Mesendoderm (in vitro differentiated cells): ENCODE measurements around the gene WASF2.

Experiments used
- DNase-seq: peaks from one replicate; pipeline ENCODE4 v3.0.0; 2013
- H2AK5ac ChIP-seq: 2 replicates; pipeline ENCODE4 v1.6.1; 2013; ENCODE audit warnings: low read length, inconsistent platforms
- H2BK120ac ChIP-seq: 2 replicates; pipeline ENCODE4 v1.6.1; 2013; ENCODE audit warnings: low read depth, mild to moderate bottlenecking, low read length, moderate library complexity, mixed read lengths
- H2BK15ac ChIP-seq: replicated peaks from 2 replicates; pipeline ENCODE4 v1.6.1; 2013; ENCODE audit warnings: low read depth, mild to moderate bottlenecking, moderate library complexity
- H2BK5ac ChIP-seq: 2 replicates; pipeline ENCODE4 v1.6.1; 2013; ENCODE audit warnings: low read length, inconsistent platforms
- H3K18ac ChIP-seq: 2 replicates; pipeline ENCODE4 v1.6.1; 2013; ENCODE audit warnings: mild to moderate bottlenecking, low read length, mixed read lengths
- H3K23ac ChIP-seq: one replicate; pipeline ENCODE4 v1.6.1; 2013; ENCODE audit warnings: low read length
- H3K27ac ChIP-seq: 2 replicates; pipeline ENCODE4 v1.5.1; 2013; ENCODE audit warnings: low read depth, mild to moderate bottlenecking, inconsistent platforms, low read length, moderate library complexity
- H3K27me3 ChIP-seq: 2 replicates; pipeline ENCODE4 v1.6.1; 2013; ENCODE audit warnings: low read length, control low read depth, mild to moderate bottlenecking, inconsistent platforms; ENCODE audit not compliant: insufficient read depth, poor library complexity
- H3K36me3 ChIP-seq: 2 replicates; pipeline ENCODE4 v1.6.1; 2013; ENCODE audit warnings: low read length, inconsistent platforms; ENCODE audit not compliant: control insufficient read depth, insufficient read depth
- H3K4ac ChIP-seq: one replicate; pipeline ENCODE4 v1.6.1; 2013; ENCODE audit warnings: low read depth, mild to moderate bottlenecking, low read length, moderate library complexity
- H3K4me1 ChIP-seq: 2 replicates; pipeline ENCODE4 v1.6.1; 2013; ENCODE audit warnings: low read depth, low read length, inconsistent platforms; ENCODE audit not compliant: control insufficient read depth
- H3K4me2 ChIP-seq: 2 replicates; pipeline ENCODE4 v1.6.1; 2013; ENCODE audit warnings: low read length
- H3K4me3 ChIP-seq: 2 replicates; pipeline ENCODE4 v1.5.1; 2013; ENCODE audit warnings: mild to moderate bottlenecking, low read length
- H3K56ac ChIP-seq: one replicate; pipeline ENCODE4 v1.6.1; 2013; ENCODE audit warnings: low read length
- H3K79me1 ChIP-seq: 2 replicates; pipeline ENCODE4 v1.6.1; 2013; ENCODE audit warnings: low read length, inconsistent platforms
- H3K79me2 ChIP-seq: 2 replicates; pipeline ENCODE4 v1.6.1; 2013; ENCODE audit warnings: mild to moderate bottlenecking, low read length; ENCODE audit not compliant: control insufficient read depth, insufficient read depth
- H3K9ac ChIP-seq: 2 replicates; pipeline ENCODE4 v1.6.1; 2013; ENCODE audit warnings: low read length, inconsistent platforms
- H4K5ac ChIP-seq: one replicate; pipeline ENCODE4 v1.6.1; 2013; ENCODE audit warnings: low read length
- H4K8ac ChIP-seq: one replicate; pipeline ENCODE4 v1.6.1; 2013; ENCODE audit warnings: low read depth, mild to moderate bottlenecking, control low read depth, low read length, moderate library complexity
- WGBS: extraction: QIAGEN DNeasy Blood & Tissue Kit; methylation state at CpG from one replicate; pipeline ENCODE4 v1.1.7; 2013; ENCODE audit warnings: low lambda C conversion rate, missing lambda C conversion rate; ENCODE audit not compliant: insufficient coverage; ENCODE audit errors: extremely low coverage; 5-methylcytosine and 5-hydroxymethylcytosine counted together

WASF2 gene

DNA sequence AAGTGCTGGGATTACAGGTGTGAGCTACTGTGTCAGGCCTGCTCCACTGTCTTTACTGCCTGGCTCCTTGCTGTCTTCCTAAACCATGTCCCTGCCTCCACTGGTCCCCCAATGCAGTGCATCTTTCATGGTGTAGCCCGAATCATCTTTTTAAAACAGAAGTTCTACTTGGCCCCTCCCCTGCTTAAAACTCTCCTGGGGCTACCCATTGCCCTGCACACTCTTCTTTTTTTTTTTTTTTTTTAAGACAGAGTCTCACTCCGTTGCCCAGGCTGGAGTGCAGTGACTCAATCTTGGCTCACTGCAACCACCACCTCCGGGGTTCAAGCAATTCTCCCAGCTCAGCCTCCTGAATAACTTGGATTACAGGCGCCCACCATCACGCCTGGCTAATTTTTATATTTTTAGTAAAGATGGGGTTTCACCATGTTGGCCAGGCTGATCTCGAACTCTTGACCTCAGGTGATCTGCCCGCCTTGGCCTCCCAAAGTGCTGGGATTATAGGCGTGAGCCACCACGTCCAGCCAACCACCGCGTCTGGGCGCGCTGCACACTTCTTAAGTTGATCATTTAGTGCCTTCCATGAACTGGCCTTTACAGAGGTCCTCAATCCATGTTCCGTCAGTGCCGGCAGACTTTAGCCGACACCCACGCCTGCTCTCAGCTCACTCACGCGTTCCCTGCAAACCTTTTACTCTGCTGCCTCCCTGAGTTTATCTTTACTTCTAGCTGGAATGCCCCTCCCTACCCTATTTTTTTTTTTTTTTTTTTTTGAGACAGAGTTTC, 117.8 kb downstream of the WASF2 start:
- no peak overlapping the region for H3K18ac ChIP-seq
- H3K27ac ChIP-seq: no peak overlapping the region
- H2AK5ac ChIP-seq: no peak overlapping the region
- no peaks in the 10 kb centered on the region for H3K36me3 ChIP-seq
- H4K5ac ChIP-seq: no peak overlapping the region
- no peaks in the 10 kb centered on the region for H3K4me1 ChIP-seq
- H4K8ac ChIP-seq: no peak overlapping the region
- H2BK15ac ChIP-seq: no peak overlapping the region
- H3K4ac ChIP-seq: no peak overlapping the region
- no peak overlapping the region for H3K23ac ChIP-seq
- DNase-seq: no peak
- no peak overlapping the region for H2BK120ac ChIP-seq
- H3K9ac ChIP-seq: no peak overlapping the region
- H3K56ac ChIP-seq: no peak overlapping the region
- no peak overlapping the region for H3K4me2 ChIP-seq
- H3K79me1 ChIP-seq: no peaks in the 10 kb centered on the region
- H3K79me2 ChIP-seq: no peaks in the 10 kb centered on the region
- no peak overlapping the region for H2BK5ac ChIP-seq
- WGBS: no CpG with 5 or more reads among the region's 19 CpGs
- no peak overlapping the region for H3K4me3 ChIP-seq
- H3K27me3 ChIP-seq: no peaks in the 10 kb centered on the region

DNA sequence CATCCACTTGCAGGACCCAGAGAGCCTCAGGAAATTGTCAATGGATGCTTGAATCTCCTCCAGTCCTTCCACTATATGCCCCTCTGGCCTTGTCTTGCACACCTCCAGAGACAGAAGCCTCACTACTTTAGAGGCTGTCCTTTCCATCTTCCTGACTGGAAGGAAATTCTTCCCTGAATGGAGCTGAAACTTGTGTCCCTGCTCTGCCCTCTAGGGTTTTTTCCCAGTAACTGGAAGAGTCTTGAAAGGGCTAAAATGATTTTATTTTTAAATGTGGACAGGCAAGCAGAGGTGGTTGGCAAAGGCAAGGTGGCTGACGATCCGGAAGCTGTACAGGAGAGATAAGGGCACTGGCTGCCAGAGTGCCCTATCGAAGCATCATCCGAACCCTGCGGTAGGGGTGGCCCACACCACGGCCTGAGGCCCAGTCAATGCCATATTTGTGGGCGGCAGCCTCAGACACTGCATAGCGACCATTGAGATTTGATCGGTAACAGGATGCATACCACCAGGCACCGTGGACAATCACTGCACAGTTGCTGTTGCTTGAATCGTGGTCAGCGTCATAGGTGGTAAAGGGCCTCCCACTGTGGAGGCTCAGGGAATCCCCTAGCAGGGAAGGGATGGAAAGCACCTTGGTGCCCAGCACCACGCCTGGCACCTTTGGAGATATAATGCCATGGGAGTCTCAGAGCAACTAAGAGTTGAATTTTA, 120.9 kb downstream of the WASF2 start:
- Histone ChIP-seq H3K4me3 (no peak overlapping the region), H3K27me3 (no peaks in the 10 kb centered on the region), H4K5ac (no peak overlapping the region), H3K56ac (no peak overlapping the region), H3K79me1 (no peaks in the 10 kb centered on the region), H4K8ac (no peak overlapping the region), H2BK5ac (no peak overlapping the region), H3K18ac (no peak overlapping the region), H2BK15ac (no peak overlapping the region), H3K36me3 (no peaks in the 10 kb centered on the region), H3K79me2 (no peaks in the 10 kb centered on the region), H3K23ac (no peak overlapping the region), H3K4me1 (peaks cover 3% of the 10 kb centered on the region), H3K4me2 (no peak overlapping the region), H2AK5ac (no peak overlapping the region), H3K4ac (no peak overlapping the region), H3K9ac (no peak overlapping the region), H2BK120ac (no peak overlapping the region), H3K27ac (no peak overlapping the region)
- peak; percentile 49 for DNase-seq
- no CpG with 5 or more reads among the region's 13 CpGs for WGBS

DNA sequence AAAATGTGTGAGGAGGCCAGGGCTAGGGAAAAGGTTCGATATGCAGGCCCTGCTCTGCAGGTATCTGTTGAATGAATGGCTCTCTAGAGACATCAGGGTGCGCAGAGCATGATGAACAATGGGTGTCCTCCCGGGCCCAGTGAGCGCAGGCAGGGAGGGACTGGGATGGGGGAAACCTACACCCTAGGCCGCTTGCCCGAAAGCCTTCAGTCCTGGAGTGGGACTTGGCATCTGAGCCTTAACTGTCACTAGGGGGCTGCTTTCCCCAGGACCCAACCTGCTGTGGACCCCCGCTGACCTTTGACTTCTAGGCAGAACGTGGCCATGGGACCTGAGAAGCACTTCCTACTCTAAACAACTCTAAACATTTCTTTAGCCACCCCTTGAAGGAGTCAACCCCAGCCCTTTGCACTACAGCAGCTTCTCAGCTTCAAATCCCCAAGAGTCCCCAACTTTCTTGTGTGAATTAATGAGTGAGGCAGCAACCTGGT, 122.8 kb downstream of the WASF2 start:
- Histone ChIP-seq H3K4me1 (peaks cover 3% of the 10 kb centered on the region), H3K79me2 (no peaks in the 10 kb centered on the region), H3K23ac (no peak overlapping the region), H2BK120ac (no peak overlapping the region), H3K4me3 (no peak overlapping the region), H3K27me3 (no peaks in the 10 kb centered on the region), H3K4me2 (peak overlapping the region; percentile 96), H2BK15ac (no peak overlapping the region), H3K27ac (no peak overlapping the region), H4K5ac (no peak overlapping the region), H3K9ac (peak overlapping the region; percentile 89), H3K18ac (no peak overlapping the region), H2BK5ac (no peak overlapping the region), H3K4ac (no peak overlapping the region), H3K36me3 (no peaks in the 10 kb centered on the region), H3K56ac (peak overlapping the region; percentile 62), H4K8ac (no peak overlapping the region), H3K79me1 (no peaks in the 10 kb centered on the region), H2AK5ac (no peak overlapping the region)
- no peak for DNase-seq
- WGBS: no CpG with 5 or more reads among the region's 8 CpGs

DNA sequence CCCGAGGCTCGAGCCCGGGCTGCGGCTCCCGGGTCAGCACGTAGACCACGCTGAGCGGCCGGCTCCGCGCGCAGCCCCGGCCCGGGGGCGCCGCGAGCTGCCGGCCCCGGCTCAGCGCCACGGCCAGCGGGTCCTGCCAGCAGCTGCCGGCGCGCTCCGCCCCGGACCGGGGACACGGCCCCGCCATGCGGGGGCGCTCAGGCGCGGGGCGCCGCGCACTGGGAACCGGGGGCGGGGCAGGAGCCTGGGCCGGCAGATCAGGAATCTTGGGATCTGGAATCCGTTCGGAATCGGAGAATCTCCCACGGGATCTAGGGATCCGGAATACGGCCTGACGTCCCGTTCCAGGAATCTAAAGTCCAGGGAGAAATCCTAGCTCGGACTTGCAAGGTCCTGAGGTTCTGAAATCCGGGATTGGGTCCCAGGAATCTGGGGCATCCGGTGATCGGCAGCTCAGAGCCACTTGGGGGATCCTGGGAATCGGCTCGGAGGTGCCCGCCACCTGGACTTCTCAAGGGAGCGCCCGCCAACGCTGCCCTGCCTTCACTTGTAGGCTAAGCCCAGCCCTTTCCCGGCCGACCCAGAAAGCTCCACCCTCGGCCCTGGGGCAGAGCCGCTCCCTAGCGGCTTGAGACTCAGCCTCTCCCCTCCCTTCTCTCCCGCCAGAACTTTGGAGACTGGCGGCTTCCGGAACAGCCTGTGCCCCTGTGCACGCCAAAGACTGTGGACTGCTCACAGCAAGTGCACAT, 123.4 kb downstream of the WASF2 start, which contains the start of gene MAP3K6:
Gene MAP3K6, minus strand, starts transcription at position 551 of the 749 bp plus-strand sequence. Its CDS starts 364 bp downstream, at position 187.
- H2BK120ac ChIP-seq: no peak within 1 kb of the TSS
- peak within 1 kb of the TSS; percentile 89 for H3K9ac ChIP-seq
- H3K4me3 ChIP-seq: peak within 1 kb of the TSS; percentile 77
- no peaks in the 10 kb centered on the region for H3K79me2 ChIP-seq
- H3K4me1 ChIP-seq: peaks cover 3% of the 10 kb centered on the region
- H3K27me3 ChIP-seq: no peaks in the 10 kb centered on the region
- H3K79me1 ChIP-seq: no peaks in the 10 kb centered on the region
- H3K27ac ChIP-seq: peak within 1 kb of the TSS; percentile 79
- H2AK5ac ChIP-seq: no peak within 1 kb of the TSS
- peak within 1 kb of the TSS; percentile 61 for H3K18ac ChIP-seq
- H3K56ac ChIP-seq: peak within 1 kb of the TSS; percentile 62
- H3K4me2 ChIP-seq: peak within 1 kb of the TSS; percentile 96
- no peaks in the 10 kb centered on the region for H3K36me3 ChIP-seq
- peak within 1 kb of the TSS; percentile 16 for H4K8ac ChIP-seq
- H3K4ac ChIP-seq: peak within 1 kb of the TSS; percentile 64
- H3K23ac ChIP-seq: no peak within 1 kb of the TSS
- H4K5ac ChIP-seq: no peak within 1 kb of the TSS
- H2BK15ac ChIP-seq: no peak within 1 kb of the TSS
- no CpG with 5 or more reads among the region's 67 CpGs for WGBS
- no peak within 1 kb of the TSS for H2BK5ac ChIP-seq
- DNase-seq: peak; percentile 91

DNA sequence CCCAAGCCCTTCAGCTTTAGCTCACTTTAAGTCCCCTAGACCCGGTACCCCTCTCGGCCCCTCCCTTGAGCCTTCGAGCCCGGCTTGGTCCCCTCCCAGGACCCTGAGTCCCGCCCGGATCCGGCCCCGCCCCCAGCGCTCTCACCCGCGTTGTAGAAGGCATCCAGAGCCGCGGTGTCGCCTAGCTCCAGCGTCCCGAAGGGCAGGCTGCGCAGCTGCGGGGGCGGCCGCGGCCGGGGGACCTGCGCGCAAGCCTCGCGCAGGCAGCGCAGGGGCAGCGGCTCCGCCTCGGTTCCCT, 123.9 kb downstream of the WASF2 start:
- WGBS: no CpG with 5 or more reads among the region's 30 CpGs

More for the DNA sequence above, 123.9 kb downstream of the WASF2 start:
- Histone ChIP-seq H3K79me2 (no peaks in the 10 kb centered on the region), H2BK15ac (no peak overlapping the region), H2AK5ac (no peak overlapping the region), H3K36me3 (no peaks in the 10 kb centered on the region), H3K56ac (peak overlapping the region; percentile 62), H3K4me3 (peak overlapping the region; percentile 53), H3K27ac (peak overlapping the region; percentile 79), H3K79me1 (no peaks in the 10 kb centered on the region), H2BK120ac (no peak overlapping the region), H4K5ac (no peak overlapping the region), H3K18ac (peak overlapping the region; percentile 54), H4K8ac (no peak overlapping the region), H3K4me1 (peaks cover 3% of the 10 kb centered on the region), H3K4me2 (peak overlapping the region; percentile 96), H3K9ac (peak overlapping the region; percentile 89), H3K27me3 (no peaks in the 10 kb centered on the region), H3K23ac (no peak overlapping the region), H3K4ac (peak overlapping the region; percentile 50), H2BK5ac (no peak overlapping the region)
- DNase-seq: peak; percentile 91
